Esophagus mucosa (tissue), 1 donor: ENCODE results near the gene GNL1. TPM values are rescaled to one million over a fixed set of nuclear protein-coding genes. Genes with fewer than 3 reads are reported as not detected.
"Not testable (repeated sequence)": the region's sequence is repeated elsewhere in the genome, so short reads cannot be mapped to it uniquely, and the experiment has no call there.

ENCODE experiments used
- ATAC-seq: fragments of 200-7000 bp; cut with Tn5 transposase; one replicate; pipeline ENCODE4 v1.9.1; 2020
- total RNA-seq: library from RNA; stranded (reverse); gene quantifications from one replicate; pipeline ENCODE4 v1.2.4, GENCODE V29; 2023
- donor health status: DM: yes; HTN: yes; CAD: no.

GNL1 gene
- total RNA-seq, 1 donor from 2014 or later, result 32.5 TPM

DNA sequence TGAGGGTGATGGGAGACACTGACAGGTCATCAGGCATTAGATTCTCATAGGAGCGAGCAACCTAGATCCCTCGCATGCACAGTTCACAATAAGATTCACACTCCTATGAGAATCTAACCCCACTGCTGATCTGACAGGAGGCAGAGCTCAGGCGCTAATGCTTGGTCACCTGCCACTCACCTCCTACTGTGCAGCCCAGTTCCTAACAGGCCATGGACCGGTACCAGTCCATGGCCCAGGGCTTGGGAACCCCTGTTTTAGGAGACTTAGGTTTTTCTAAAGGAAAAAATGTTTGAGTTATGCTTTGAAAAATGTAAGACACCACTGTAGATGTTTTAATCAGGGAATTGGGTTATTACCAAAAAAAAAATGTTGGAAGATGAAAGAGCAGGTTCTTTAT is 60.3 kb downstream of the GNL1 start:
- ATAC-seq, result no peak

DNA sequence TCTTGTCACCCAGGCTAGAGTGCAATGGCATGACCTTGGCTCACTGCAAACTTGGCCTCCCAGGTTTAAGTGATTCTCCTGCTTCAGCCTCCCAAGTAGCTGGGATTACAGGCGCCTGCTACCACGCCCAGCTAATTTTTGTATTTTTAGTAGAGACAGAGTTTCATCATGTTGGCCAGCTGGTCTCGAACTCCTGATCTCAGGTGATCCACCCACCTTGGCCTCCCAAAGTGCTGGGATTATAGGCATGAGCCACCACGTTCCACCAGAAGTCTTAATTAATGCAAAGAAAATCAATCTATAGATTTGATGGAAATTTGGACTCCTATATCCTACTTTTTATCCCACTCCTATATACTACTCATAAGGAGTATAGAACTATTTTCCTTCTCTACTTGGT is 61.2 kb downstream of the GNL1 start:
- ATAC-seq, result not testable (repeated sequence)

DNA sequence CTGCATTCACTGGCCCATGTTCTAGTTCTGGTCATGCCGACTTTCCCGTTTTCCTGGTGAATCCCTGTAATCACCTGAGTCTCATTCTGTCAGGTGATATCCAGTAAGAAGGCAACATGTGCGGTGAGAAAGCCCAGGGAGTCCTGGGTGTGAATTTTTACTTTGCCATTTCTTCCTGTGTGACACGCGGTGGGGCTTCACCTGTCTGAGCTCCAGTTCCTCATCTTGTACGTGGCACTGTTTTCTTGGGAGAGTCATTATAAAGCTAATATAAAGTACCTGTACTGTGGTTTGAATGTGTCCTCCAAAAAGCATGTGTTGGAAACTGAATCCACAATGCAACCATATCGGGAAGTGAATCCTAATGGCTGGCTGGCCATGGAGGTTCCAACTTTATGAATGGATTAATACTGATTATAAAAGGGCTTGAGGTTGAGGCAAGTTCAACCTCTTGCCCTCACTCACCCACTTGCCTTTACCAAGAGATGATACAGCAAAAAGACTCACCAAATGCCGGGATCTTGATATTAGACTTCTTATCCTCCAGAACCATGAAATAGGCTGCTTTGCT is 61.9 kb downstream of the GNL1 start:
- ATAC-seq, result no peak

- no peak for ATAC-seq
Measured at GRCh38 chr6:30493643-30494250, 62.5 kb downstream of the GNL1 start.

GRCh38 chr6:30491991-30492952 is 64.0 kb downstream of the GNL1 start:
- ATAC-seq, result no peak

Other genes with a start within 250 kb of the GNL1 start
- gene TRIM39, start 229.6 kb downstream of the GNL1 start, total RNA-seq, result 9.6 TPM
- 46.0 TPM for gene RPP21, start 211.3 kb downstream of the GNL1 start, total RNA-seq
- 190 TPM for gene HLA-E, start 67.0 kb downstream of the GNL1 start, total RNA-seq
- gene PRR3, start 806 bp upstream of the GNL1 start, total RNA-seq, result 3.5 TPM
- gene ABCF1, start 15.0 kb upstream of the GNL1 start, total RNA-seq, result 27.1 TPM
- gene PPP1R10, start 60.8 kb upstream of the GNL1 start, total RNA-seq, result 30.0 TPM
- gene MRPS18B, start 61.4 kb upstream of the GNL1 start, total RNA-seq, result 48.2 TPM
- gene ATAT1, start 70.4 kb upstream of the GNL1 start, total RNA-seq, result 4.6 TPM
- gene C6orf136, start 90.6 kb upstream of the GNL1 start, total RNA-seq, result 10.0 TPM
- gene DHX16, start 116.5 kb upstream of the GNL1 start, total RNA-seq, result 17.8 TPM
- 22.9 TPM for gene PPP1R18, start 130.2 kb upstream of the GNL1 start, total RNA-seq
- gene NRM, start 134.5 kb upstream of the GNL1 start, total RNA-seq, result 12.7 TPM
- gene MDC1, start 160.8 kb upstream of the GNL1 start, total RNA-seq, result 15.7 TPM
- gene TUBB, start 163.9 kb upstream of the GNL1 start, total RNA-seq, result 327 TPM
- 75.0 TPM for gene FLOT1, start 186.2 kb upstream of the GNL1 start, total RNA-seq
- gene IER3, start 188.1 kb upstream of the GNL1 start, total RNA-seq, result 74.3 TPM